ENCODE measurements around the gene WDR81. TPM values are rescaled to one million over a fixed set of nuclear protein-coding genes. Genes with fewer than 3 reads are reported as not detected.
"Not testable (repeated sequence)": the region's sequence is repeated elsewhere in the genome, so short reads cannot be mapped to it uniquely, and the experiment has no call there.

WDR81 gene
- 10.2 TPM for total RNA-seq

GRCh38 chr17:1724351-1724868, at the start of gene WDR81:
TSS of gene WDR81 (plus strand) at chr17:1724704. CDS start at chr17:1724960, 256 bp downstream.
- peak; percentile 71 for ATAC-seq

- ATAC-seq = no peak
Measured at GRCh38 chr17:1676401-1676800, 48.1 kb upstream of the WDR81 start.

- ATAC-seq = no peak
Measured at GRCh38 chr17:1683459-1683858, 41.0 kb upstream of the WDR81 start.

- peak; percentile 100 for ATAC-seq
Measured at GRCh38 chr17:1684378-1685189, 39.9 kb upstream of the WDR81 start, which contains the start of gene PRPF8. TSS of gene PRPF8 (minus strand) at chr17:1684867. CDS start at chr17:1684571, 296 bp downstream.

GRCh38 chr17:1686086-1686485, 38.4 kb upstream of the WDR81 start:
- no peak for ATAC-seq

GRCh38 chr17:1688405-1688804, 36.1 kb upstream of the WDR81 start:
- not testable (repeated sequence) for ATAC-seq

GRCh38 chr17:1690544-1691221, 33.8 kb upstream of the WDR81 start:
- ATAC-seq = no peak

GRCh38 chr17:1693339-1693738, 31.2 kb upstream of the WDR81 start:
- ATAC-seq = no peak

GRCh38 chr17:1695365-1695764, 29.1 kb upstream of the WDR81 start:
- ATAC-seq = no peak

GRCh38 chr17:1697681-1698080, 26.8 kb upstream of the WDR81 start:
- no peak for ATAC-seq

GRCh38 chr17:1699891-1700290, 24.6 kb upstream of the WDR81 start:
- not testable (repeated sequence) for ATAC-seq

- no peak for ATAC-seq
Measured at GRCh38 chr17:1703063-1703462, 21.4 kb upstream of the WDR81 start.

- no peak for ATAC-seq
Measured at GRCh38 chr17:1705004-1705403, 19.5 kb upstream of the WDR81 start.

GRCh38 chr17:1707107-1707506, 17.4 kb upstream of the WDR81 start:
- ATAC-seq = no peak

- ATAC-seq = not testable (repeated sequence)
Measured at GRCh38 chr17:1708791-1709346, 15.6 kb upstream of the WDR81 start.

- ATAC-seq = peak; percentile 24
Measured at GRCh38 chr17:1709403-1709951, 15.0 kb upstream of the WDR81 start.

GRCh38 chr17:1709971-1710806, 14.3 kb upstream of the WDR81 start, which contains the start of gene TLCD2:
TSS of gene TLCD2 (minus strand) at chr17:1710377. CDS start at chr17:1710242, 135 bp downstream.
- peak; percentile 57 for ATAC-seq

GRCh38 chr17:1710807-1711553, 13.5 kb upstream of the WDR81 start:
- ATAC-seq = no peak

GRCh38 chr17:1711804-1712203, 12.7 kb upstream of the WDR81 start:
- ATAC-seq = no peak

GRCh38 chr17:1712271-1712670, 12.2 kb upstream of the WDR81 start:
- no peak for ATAC-seq

Data from esophagus mucosa (tissue), 1 donor.